Measurements from ENCODE around the gene ZAR1. TPM values are rescaled to one million over a fixed set of nuclear protein-coding genes. Genes with fewer than 3 reads are reported as not detected.

Gene ZAR1
- total RNA-seq (2021; ENCODE audit: unreplicated experiment) (0.47 TPM), Bru-seq, nascent RNA (percentile 50 among the genes with signal in this experiment), BruChase-seq, experiment 1, labeled RNA remaining after a 6-hour chase (percentile 60 among the genes with signal in this experiment), BruChase-seq, experiment 2, labeled RNA remaining after a 2-hour chase (percentile 69 among the genes with signal in this experiment)
- 0.13 and 0.20 TPM in 2 replicates for polyA plus RNA-seq (2012)
- long read RNA-seq: 0 reads

- TF ChIP-seq FOSL1 (IDR thresholded peaks at IDR 0.05; ENCODE audit: low read depth) (no peak), JUND (IDR thresholded peaks at IDR 0.05) (no peak), CBX3 (IDR thresholded peaks at IDR 0.05; ENCODE audit: low read depth) (no peak), EGR1 (IDR thresholded peaks at IDR 0.05; ENCODE audit: low read depth) (no peak), ATF3 (IDR thresholded peaks at IDR 0.05) (no peak), ZNF274 (IDR thresholded peaks at IDR 0.05; ENCODE audit: low read depth, low read length) (no peak), CTCF (IDR thresholded peaks at IDR 0.05 in 2 of 3, conservative IDR thresholded peaks at IDR 0.05 in 1 of 3; ENCODE audit: borderline replicate concordance in 1 of 3, insufficient read depth in 1 of 3, low read depth in 2 of 3, low read length in 2 of 3) (no peak), RAD21 (IDR thresholded peaks at IDR 0.05; ENCODE audit: low read depth) (no peak), SP1 (IDR thresholded peaks at IDR 0.05; ENCODE audit: low read depth) (no peak), ELF1 (IDR thresholded peaks at IDR 0.05; ENCODE audit: borderline replicate concordance, low read depth) (no peak), ZBTB33 (IDR thresholded peaks at IDR 0.05; ENCODE audit: extremely low read depth, insufficient replicate concordance, low read length) (no peak), EZH2phosphoT487 (IDR thresholded peaks at IDR 0.05; ENCODE audit: borderline replicate concordance) (no peak), MAX (IDR thresholded peaks at IDR 0.05) (no peak), CEBPB (IDR thresholded peaks at IDR 0.05; ENCODE audit: low read depth) (no peak), SRF (IDR thresholded peaks at IDR 0.05; ENCODE audit: low read depth) (no peak), EZH2 (IDR thresholded peaks at IDR 0.05) (no peak), SIN3A (IDR thresholded peaks at IDR 0.05; ENCODE audit: low read depth) (no peak), REST (IDR thresholded peaks at IDR 0.05; ENCODE audit: low read depth) (no peak), POLR2AphosphoS5 (IDR thresholded peaks at IDR 0.05; ENCODE audit: low read depth, low read length) (no peak)
- Histone ChIP-seq H3K4me1 (ENCODE audit: control insufficient read depth in 1 of 2, insufficient read depth in 2 of 2, low read length in 2 of 2) (no peaks in the 10 kb centered on the region), H2AFZ (ENCODE audit: low read depth, low read length, poor library complexity, severe bottlenecking) (no peak within 1 kb of the TSS), H3K36me3 (ENCODE audit: control insufficient read depth in 1 of 2, insufficient read depth in 2 of 2, low read length in 2 of 2) (0 out of 4 replicates have a peak, but pooled peaks cover 0 to 2% of the 10 kb centered on the region in 2 experiments), H3K9ac (ENCODE audit: low read length) (no peak within 1 kb of the TSS), H3K9me2 (ENCODE audit: insufficient read depth) (no peaks in the 10 kb centered on the region), H3K4me2 (ENCODE audit: low read length) (no peak within 1 kb of the TSS), H3K27me3 (ENCODE audit: insufficient read depth, low read length) (no peaks in the 10 kb centered on the region), H3K79me2 (ENCODE audit: insufficient read depth, low read length) (no peaks in the 10 kb centered on the region), H4K20me1 (ENCODE audit: insufficient read depth) (no peaks in the 10 kb centered on the region), H3K4me3 (replicated peaks in 1 of 2; ENCODE audit: low read depth in 1 of 2, low read length in 2 of 2) (no peak within 1 kb of the TSS), H3K27ac (ENCODE audit: low read depth, low read length) (no peak within 1 kb of the TSS), H3K9me3 (ENCODE audit: control insufficient read depth in 1 of 2, insufficient read depth in 1 of 2, low read depth in 1 of 2, low read length in 2 of 2) (no peaks in the 10 kb centered on the region)
- CTCF ChIA-PET: no interaction called here
- ATAC-seq (no peak), DNase-seq (ENCODE audit: low read depth, low spot score) (no peak)
- intact Hi-C loops (cut with micrococcal nuclease): no loop called here
- RAD21 ChIA-PET (ENCODE audit: low non-redundant PET in 1 of 2, low total read pairs in 2 of 2, uncharacterized antibody in 2 of 2, unreplicated experiment in 2 of 2): no interaction called here
- no TSS peak for BruUV-seq (replicated peaks)
- POLR2A ChIA-PET: no interaction called here
Measured at GRCh38 chr4:48490012-48490679, at the start of gene ZAR1. TSS of gene ZAR1 (plus strand) at chr4:48490252. CDS start at chr4:48490292, 40 bp downstream.

Data from HCT116 (cell line).